Tibial nerve (tissue), 4 donors: ENCODE measurements around the gene PPCDC.
A peak's percentile ranks its signal among the peaks of the same experiment; 100 is the strongest.

Experiments
- EP300 ChIP-seq, 2 donors: sonication (generic); formaldehyde crosslinking; IDR thresholded peaks; one replicate each; pipeline ENCODE4 v1.6.1; 2017; ENCODE audit warnings: antibody characterized with exemption in 2 of 2, mild to moderate bottlenecking in 1 of 2
- POLR2A ChIP-seq, 2 donors: fragments of 450-650 bp; IDR thresholded peaks; one replicate each; pipeline ENCODE4 v1.6.1; 2017; ENCODE audit warnings: antibody characterized with exemption in 2 of 2, mild to moderate bottlenecking in 2 of 2, moderate library complexity in 2 of 2
- TF ChIP-seq, protein P1 (sequence below), 5 experiments: fragments of 200-600 bp in 3 of 5; fragments of 450-650 bp in 2 of 5; sonication (generic) in 3 of 5; IDR thresholded peaks; one replicate each; pipeline ENCODE4 v1.5.1; 2016 to 2019; ENCODE audit warnings: antibody characterized with exemption in 5 of 5, mild to moderate bottlenecking in 3 of 5, moderate library complexity in 2 of 5

DNA sequence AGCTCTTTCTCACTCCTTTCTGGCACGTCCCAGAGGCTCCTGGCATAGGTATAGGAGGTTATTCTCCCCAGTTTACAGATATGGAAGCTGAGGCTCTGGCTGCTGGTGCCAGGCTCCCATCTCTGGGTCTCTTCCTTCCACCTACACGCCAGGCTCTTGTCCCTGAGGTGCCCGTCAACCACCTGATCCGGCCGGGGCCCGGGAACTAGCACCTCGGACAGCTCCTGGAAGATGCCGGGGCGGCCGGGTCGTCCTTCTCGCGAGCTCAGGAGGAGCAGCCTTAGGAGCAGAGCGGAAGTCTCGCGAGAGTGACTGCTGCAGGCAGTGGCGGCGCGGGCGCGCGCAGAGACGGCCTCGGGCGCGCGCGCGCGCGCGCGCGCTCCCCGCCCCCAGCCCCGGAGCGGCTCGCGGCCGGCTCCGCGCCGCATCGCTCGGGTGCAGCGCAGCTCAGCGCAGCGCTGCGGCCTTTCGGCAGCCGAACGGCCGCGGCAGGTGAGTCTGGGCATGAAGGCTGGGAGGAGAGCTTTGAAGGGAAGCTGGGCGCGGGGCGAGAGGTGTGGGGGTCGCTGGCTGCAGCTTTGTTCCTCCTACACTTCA is 28.1 kb upstream of the PPCDC start, which contains the start of gene SCAMP5:
- no peak for TF ChIP-seq POLR2A (IDR thresholded peaks at IDR 0.05)
- TF ChIP-seq, protein P1, sequence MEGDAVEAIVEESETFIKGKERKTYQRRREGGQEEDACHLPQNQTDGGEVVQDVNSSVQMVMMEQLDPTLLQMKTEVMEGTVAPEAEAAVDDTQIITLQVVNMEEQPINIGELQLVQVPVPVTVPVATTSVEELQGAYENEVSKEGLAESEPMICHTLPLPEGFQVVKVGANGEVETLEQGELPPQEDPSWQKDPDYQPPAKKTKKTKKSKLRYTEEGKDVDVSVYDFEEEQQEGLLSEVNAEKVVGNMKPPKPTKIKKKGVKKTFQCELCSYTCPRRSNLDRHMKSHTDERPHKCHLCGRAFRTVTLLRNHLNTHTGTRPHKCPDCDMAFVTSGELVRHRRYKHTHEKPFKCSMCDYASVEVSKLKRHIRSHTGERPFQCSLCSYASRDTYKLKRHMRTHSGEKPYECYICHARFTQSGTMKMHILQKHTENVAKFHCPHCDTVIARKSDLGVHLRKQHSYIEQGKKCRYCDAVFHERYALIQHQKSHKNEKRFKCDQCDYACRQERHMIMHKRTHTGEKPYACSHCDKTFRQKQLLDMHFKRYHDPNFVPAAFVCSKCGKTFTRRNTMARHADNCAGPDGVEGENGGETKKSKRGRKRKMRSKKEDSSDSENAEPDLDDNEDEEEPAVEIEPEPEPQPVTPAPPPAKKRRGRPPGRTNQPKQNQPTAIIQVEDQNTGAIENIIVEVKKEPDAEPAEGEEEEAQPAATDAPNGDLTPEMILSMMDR (IDR thresholded peaks at IDR 0.05): no peak
- peak in 1 of 2 donors; percentile 24 for TF ChIP-seq EP300 (IDR thresholded peaks at IDR 0.05)
